Liver (tissue), 3 donors: Measurements from ENCODE around the gene FGFR3.
"Not testable (repeated sequence)": the region's sequence is repeated elsewhere in the genome, so short reads cannot be mapped to it uniquely, and the experiment has no call there.

Experiments
- EGR1 ChIP-seq, 2 donors: IDR thresholded peaks; 2 replicates each; pipeline ENCODE4 v1.6.1; 2016 to 2018; ENCODE audit warnings: antibody characterized with exemption in 2 of 2, low read depth in 2 of 2
- GABPA ChIP-seq, 2 donors: IDR thresholded peaks in 1 of 2; conservative IDR thresholded peaks in 1 of 2; 2 replicates each; pipeline ENCODE4 v1.6.1; 2016; ENCODE audit warnings: antibody characterized with exemption in 2 of 2, mild to moderate bottlenecking in 1 of 2, moderate library complexity in 1 of 2
- RXRA ChIP-seq, 2 donors: IDR thresholded peaks; 2 replicates each; pipeline ENCODE4 v1.6.1; 2017 to 2018; ENCODE audit warnings: antibody characterized with exemption in 2 of 2, mild to moderate bottlenecking in 1 of 2
- TAF1 ChIP-seq: conservative IDR thresholded peaks from 2 replicates; pipeline ENCODE4 v1.6.1; 2016; ENCODE audit warnings: antibody characterized with exemption, mild to moderate bottlenecking
- YY1 ChIP-seq: IDR thresholded peaks from 2 replicates; pipeline ENCODE4 v1.6.1; 2016; ENCODE audit warnings: antibody characterized with exemption, mild to moderate bottlenecking
- TF ChIP-seq, protein P1 (sequence below): fragments of 150-350 bp; IDR thresholded peaks from 2 replicates; pipeline ENCODE4 v1.5.1; 2017; ENCODE audit warnings: improper control_type of control experiment, low read depth, low read length; ENCODE audit not compliant: missing input control
- TF ChIP-seq, protein P2 (sequence below): IDR thresholded peaks from 2 replicates; pipeline ENCODE4 v1.6.1; 2016; ENCODE audit warnings: antibody characterized with exemption
- TF ChIP-seq, protein P3 (sequence below): IDR thresholded peaks from 2 replicates; pipeline ENCODE4 v1.6.1; 2016; ENCODE audit warnings: antibody characterized with exemption, mild to moderate bottlenecking
- TF ChIP-seq, protein P4 (sequence below): IDR thresholded peaks from 2 replicates; pipeline ENCODE4 v1.6.1; 2016; ENCODE audit warnings: antibody characterized with exemption
- donor health status: healthy.
- donor health status: healthy.

DNA sequence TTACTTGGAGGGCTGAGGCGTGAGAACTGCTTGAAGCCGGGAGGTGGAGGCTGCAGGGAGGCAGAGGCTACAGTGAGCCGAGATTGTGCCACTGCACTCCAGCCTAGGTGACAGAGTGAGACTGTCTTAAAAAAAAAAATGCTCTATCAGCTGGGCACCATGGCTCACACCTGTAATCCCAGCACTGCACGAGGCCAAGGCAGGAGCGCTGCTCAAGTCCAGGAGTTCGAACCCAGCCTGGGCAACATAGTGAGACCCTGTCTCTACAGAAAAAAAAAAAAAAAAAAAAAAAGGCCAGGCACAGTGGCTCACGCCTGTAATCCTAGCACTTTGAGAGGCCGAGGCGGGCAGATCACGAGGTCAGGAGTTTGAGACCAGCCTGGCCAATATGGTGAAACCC is 51.5 kb downstream of the FGFR3 start:
- TF ChIP-seq, protein P1, sequence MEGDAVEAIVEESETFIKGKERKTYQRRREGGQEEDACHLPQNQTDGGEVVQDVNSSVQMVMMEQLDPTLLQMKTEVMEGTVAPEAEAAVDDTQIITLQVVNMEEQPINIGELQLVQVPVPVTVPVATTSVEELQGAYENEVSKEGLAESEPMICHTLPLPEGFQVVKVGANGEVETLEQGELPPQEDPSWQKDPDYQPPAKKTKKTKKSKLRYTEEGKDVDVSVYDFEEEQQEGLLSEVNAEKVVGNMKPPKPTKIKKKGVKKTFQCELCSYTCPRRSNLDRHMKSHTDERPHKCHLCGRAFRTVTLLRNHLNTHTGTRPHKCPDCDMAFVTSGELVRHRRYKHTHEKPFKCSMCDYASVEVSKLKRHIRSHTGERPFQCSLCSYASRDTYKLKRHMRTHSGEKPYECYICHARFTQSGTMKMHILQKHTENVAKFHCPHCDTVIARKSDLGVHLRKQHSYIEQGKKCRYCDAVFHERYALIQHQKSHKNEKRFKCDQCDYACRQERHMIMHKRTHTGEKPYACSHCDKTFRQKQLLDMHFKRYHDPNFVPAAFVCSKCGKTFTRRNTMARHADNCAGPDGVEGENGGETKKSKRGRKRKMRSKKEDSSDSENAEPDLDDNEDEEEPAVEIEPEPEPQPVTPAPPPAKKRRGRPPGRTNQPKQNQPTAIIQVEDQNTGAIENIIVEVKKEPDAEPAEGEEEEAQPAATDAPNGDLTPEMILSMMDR: not testable (repeated sequence)
- not testable (repeated sequence) for TF ChIP-seq GABPA (IDR thresholded peaks at IDR 0.05 in 1 of 2, conservative IDR thresholded peaks at IDR 0.05 in 1 of 2); RXRA (IDR thresholded peaks at IDR 0.05); YY1; TAF1; EGR1 (IDR thresholded peaks at IDR 0.05; ENCODE audit: low read depth in 2 of 2)
- TF ChIP-seq, protein P2, sequence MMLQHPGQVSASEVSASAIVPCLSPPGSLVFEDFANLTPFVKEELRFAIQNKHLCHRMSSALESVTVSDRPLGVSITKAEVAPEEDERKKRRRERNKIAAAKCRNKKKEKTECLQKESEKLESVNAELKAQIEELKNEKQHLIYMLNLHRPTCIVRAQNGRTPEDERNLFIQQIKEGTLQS: not testable (repeated sequence)
- TF ChIP-seq, protein P3, sequence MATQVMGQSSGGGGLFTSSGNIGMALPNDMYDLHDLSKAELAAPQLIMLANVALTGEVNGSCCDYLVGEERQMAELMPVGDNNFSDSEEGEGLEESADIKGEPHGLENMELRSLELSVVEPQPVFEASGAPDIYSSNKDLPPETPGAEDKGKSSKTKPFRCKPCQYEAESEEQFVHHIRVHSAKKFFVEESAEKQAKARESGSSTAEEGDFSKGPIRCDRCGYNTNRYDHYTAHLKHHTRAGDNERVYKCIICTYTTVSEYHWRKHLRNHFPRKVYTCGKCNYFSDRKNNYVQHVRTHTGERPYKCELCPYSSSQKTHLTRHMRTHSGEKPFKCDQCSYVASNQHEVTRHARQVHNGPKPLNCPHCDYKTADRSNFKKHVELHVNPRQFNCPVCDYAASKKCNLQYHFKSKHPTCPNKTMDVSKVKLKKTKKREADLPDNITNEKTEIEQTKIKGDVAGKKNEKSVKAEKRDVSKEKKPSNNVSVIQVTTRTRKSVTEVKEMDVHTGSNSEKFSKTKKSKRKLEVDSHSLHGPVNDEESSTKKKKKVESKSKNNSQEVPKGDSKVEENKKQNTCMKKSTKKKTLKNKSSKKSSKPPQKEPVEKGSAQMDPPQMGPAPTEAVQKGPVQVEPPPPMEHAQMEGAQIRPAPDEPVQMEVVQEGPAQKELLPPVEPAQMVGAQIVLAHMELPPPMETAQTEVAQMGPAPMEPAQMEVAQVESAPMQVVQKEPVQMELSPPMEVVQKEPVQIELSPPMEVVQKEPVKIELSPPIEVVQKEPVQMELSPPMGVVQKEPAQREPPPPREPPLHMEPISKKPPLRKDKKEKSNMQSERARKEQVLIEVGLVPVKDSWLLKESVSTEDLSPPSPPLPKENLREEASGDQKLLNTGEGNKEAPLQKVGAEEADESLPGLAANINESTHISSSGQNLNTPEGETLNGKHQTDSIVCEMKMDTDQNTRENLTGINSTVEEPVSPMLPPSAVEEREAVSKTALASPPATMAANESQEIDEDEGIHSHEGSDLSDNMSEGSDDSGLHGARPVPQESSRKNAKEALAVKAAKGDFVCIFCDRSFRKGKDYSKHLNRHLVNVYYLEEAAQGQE: not testable (repeated sequence)
- TF ChIP-seq, protein P4, sequence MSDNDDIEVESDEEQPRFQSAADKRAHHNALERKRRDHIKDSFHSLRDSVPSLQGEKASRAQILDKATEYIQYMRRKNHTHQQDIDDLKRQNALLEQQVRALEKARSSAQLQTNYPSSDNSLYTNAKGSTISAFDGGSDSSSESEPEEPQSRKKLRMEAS: not testable (repeated sequence)
